ENCODE data around the gene TMEM158.

Gene TMEM158

GRCh38 chr3:45198264-45199260 is 27.5 kb downstream of the TMEM158 start:
- DNase-seq: no peak

- DNase-seq: no peak
Observed at GRCh38 chr3:45194791-45195190, 31.3 kb downstream of the TMEM158 start.

GRCh38 chr3:45191924-45192417 is 34.1 kb downstream of the TMEM158 start:
- no peak for DNase-seq

- no peak for DNase-seq
Observed at GRCh38 chr3:45191424-45191823, 34.7 kb downstream of the TMEM158 start.

GRCh38 chr3:45188719-45189659 is 37.1 kb downstream of the TMEM158 start:
- no peak for DNase-seq

GRCh38 chr3:45187694-45188141 is 38.4 kb downstream of the TMEM158 start:
- DNase-seq: peak; percentile 41

GRCh38 chr3:45186871-45187270 is 39.2 kb downstream of the TMEM158 start:
- DNase-seq: no peak

- DNase-seq: no peak
Observed at GRCh38 chr3:45185461-45185860, 40.6 kb downstream of the TMEM158 start.

- no peak for DNase-seq
Observed at GRCh38 chr3:45185052-45185451, 41.0 kb downstream of the TMEM158 start.

GRCh38 chr3:45183872-45184262 is 42.2 kb downstream of the TMEM158 start:
- DNase-seq: no peak

GRCh38 chr3:45182915-45183871 is 42.9 kb downstream of the TMEM158 start:
- no peak for DNase-seq

GRCh38 chr3:45181496-45181895 is 44.6 kb downstream of the TMEM158 start:
- no peak for DNase-seq

GRCh38 chr3:45180899-45181298 is 45.2 kb downstream of the TMEM158 start:
- no peak for DNase-seq

GRCh38 chr3:45180051-45180450 is 46.0 kb downstream of the TMEM158 start:
- no peak for DNase-seq

- no peak for DNase-seq
Observed at GRCh38 chr3:45179163-45179562, 46.9 kb downstream of the TMEM158 start.

GRCh38 chr3:45178183-45179023 is 47.7 kb downstream of the TMEM158 start:
- DNase-seq: no peak

- DNase-seq: no peak
Observed at GRCh38 chr3:45176912-45177311, 49.2 kb downstream of the TMEM158 start.
